Embryonic facial prominence (tissue), 1 donor: ENCODE measurements around the gene CCDC184.

Experiments
- DNase-seq: peaks from one replicate; pipeline ENCODE4 v3.0.0-alpha.2; 2016; ENCODE audit errors: extremely low spot score

CCDC184 gene

DNA sequence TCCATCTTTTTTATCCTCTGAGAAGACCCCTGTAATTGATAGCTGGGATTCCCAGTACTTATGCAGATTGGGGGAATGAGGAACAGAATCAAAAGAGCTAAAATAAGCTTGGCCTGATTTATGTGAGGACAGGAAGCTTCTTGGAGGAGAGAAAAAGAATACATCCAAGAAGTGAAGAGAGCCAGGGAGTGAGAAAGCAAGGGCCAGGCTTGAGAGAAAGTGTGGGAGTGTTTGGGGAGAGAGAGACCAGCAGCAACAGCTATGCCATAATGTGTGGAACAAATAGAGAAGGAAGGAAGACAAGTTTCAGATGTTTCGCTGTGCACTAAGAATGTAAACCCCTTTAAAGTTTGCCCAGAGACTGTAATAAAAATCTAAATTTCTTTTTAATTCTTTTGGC is 4.0 kb upstream of the CCDC184 start:
- no peak for DNase-seq

DNA sequence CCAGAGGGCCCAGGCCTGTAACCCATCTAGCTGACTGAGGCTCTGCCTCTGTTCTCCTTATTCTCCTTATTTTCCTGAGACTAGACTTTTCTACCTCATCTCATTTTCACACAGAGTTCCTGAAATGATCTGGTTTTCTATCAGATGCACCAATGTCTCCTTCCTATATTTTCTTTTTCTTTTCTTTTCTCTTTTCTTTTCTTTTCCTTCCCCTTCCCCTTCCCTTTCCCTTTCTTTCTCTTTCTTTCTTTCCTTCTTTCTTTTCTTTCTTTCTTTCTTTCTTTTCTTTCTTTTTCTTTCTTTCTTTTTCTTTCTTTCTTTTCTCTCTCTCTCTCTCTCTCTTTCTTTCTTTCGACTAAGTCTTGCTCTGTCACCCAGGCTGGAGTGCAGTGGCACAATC is 3.0 kb upstream of the CCDC184 start:
- DNase-seq: no peak

DNA sequence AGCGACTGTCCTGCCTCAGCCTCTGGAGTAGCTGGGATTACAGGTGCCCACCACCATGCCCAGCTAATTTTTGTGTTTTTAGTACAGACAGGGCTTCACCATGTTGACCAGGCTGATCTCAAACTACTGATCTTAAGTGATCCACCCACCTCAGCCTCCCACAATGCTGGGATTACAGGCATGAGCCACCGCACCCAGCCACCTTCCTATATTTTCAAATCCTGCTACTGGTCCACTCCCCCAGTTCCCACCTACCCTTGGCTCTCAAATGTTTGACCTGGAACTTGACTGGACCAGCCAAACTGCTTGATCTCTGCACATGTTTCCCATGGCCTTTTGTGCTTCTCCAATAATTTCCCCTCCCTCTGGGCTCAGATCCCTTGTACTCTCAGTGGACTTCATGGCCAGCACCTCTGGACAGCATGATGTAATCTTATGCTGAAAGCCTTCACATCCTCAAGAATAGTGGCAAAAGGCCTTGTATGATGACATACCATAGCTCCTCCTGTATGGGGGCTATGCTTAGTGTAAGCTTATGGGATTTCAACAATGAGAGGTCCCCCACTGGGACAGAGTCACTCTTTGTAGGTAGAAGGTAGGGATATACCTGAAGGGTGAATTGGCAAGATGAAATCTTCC is 2.5 kb upstream of the CCDC184 start:
- no peak for DNase-seq

GRCh38 chr12:48182631-48183030 is 813 bp upstream of the CCDC184 start:
- DNase-seq: no peak

- no peak for DNase-seq
Observed at GRCh38 chr12:48183876-48184548, 568 bp downstream of the CCDC184 start.

- DNase-seq: no peak
Observed at GRCh38 chr12:48184549-48184922, 1.1 kb downstream of the CCDC184 start.

- no peak for DNase-seq
Observed at GRCh38 chr12:48185181-48185919, 1.9 kb downstream of the CCDC184 start.

GRCh38 chr12:48187916-48188695 is 4.7 kb downstream of the CCDC184 start:
- DNase-seq: no peak

- peak; percentile 46 for DNase-seq
Observed at GRCh38 chr12:48189331-48190125, 6.1 kb downstream of the CCDC184 start.

GRCh38 chr12:48191096-48191495 is 7.7 kb downstream of the CCDC184 start:
- no peak for DNase-seq

GRCh38 chr12:48192861-48193260 is 9.4 kb downstream of the CCDC184 start:
- DNase-seq: no peak

DNA sequence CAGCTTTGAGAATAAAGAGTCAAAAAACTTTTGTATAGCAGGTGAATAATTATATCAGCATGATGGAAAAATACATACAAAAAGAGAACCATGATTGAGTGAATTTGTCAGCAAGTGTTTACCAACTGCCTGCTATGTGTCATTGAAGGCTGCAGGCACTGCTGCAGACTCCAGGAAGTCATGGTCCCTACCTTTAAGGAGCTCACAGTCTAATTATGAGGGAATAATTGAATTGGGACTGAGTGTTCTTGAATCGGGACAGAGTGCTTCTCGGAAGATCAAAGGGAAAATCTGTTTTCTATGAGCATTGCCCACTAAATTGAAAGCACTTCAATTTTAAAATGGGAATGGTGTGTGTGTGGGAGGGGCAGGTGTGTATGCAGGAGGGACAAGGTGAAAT is 10.2 kb downstream of the CCDC184 start:
- no peak for DNase-seq

DNA sequence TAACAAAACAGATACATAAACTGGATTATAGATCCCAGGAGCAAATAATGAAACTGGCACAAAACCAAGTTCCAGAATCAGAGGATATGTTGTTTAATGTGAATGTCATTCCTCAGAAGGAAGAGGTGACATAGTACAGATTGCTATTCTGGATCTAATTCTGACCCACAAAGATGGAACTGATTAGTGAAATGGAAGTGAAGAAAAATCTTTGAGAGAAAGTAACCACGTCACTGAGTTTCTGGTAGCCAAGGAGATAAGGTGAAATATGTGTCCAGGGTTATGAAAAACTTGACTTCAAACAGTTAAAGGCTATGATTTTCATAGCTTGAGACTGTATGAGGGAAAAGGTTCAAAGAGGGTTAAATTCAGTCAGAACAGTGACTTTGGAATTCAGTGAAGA is 11.4 kb downstream of the CCDC184 start:
- no peak for DNase-seq

DNA sequence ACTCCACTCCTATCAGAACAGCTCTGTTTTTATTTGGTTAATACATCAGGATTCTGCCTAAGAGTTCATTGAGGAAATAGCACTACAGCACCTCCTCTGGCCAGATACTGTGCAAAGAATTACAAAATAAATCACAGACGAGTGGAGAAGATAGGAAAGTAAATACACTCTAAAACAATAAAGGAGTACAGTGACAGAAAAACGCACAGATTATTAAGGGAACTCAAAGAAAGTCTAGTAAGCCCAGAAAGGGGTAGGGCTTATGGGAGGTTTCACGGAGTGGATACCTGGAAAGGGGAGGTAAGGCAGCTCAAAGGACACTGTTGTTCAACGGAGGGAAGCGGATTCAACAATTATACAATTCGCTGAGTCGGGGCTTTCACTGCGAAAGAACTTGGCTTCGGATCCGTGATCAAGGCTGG is 14.1 kb downstream of the CCDC184 start:
- no peak for DNase-seq

- peak; percentile 87 for DNase-seq
Observed at GRCh38 chr12:48197971-48198671, 14.7 kb downstream of the CCDC184 start.

DNA sequence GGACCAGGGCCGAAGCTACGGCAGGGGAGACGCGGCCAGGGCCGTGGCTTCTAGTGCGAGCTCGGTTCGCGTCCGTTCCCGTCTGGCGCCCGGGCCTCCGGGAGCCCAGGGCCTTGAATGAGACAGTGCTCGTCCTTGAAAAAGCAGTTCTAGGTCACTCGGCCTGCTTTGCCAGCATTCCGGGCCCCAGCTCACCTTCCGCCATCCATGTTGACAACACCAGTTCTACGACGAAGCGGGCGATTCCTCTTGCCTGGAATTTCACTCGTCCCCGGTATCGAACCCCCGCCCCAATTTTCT is 15.2 kb downstream of the CCDC184 start:
- no peak for DNase-seq

GRCh38 chr12:48198985-48199384 is 15.5 kb downstream of the CCDC184 start:
- DNase-seq: no peak

GRCh38 chr12:48199774-48200221 is 16.4 kb downstream of the CCDC184 start:
- DNase-seq: no peak

DNA sequence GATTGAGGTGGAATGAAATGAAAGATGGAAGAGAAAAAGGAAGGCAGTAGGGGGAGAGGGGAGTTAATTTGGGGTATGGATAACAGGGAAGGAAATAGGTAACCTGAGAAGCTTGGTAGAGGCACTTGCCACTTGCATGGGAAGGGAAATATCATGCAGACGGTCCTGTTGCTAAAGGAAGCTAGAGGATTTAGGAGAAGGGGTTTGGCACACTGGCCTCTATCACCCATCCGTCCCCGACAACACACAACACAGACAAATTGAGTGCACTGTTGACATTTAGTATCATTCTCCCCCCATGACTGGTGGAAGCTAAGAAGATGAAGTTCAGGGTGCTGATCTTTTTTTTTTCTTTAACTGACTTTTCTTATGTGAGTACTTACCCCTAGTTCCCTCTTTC is 17.6 kb downstream of the CCDC184 start:
- DNase-seq: no peak

DNA sequence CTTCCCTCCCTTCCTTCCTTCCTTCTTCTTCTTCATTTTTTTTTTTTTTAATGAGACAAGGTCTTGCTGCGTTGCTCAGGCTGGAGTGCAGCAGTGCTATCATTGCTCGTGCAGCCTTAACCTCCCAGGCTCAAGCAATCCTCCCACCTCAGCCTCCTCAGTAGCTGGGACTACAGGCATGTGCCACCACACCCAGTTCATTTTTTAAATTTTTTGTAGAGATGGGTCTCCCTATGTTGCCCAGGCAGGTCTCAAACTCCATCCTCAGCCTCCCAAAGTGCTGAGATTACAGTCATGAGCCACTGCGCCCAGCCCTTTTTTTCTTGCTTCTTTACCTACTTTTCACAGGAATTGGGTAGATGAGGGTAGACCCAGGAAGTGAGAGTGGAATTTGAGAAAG is 18.1 kb downstream of the CCDC184 start:
- DNase-seq: no peak

GRCh38 chr12:48202766-48203165 is 19.3 kb downstream of the CCDC184 start:
- DNase-seq: no peak
